Measurements from ENCODE around the gene RNF186. TPM values are rescaled to one million over a fixed set of nuclear protein-coding genes. Genes with fewer than 3 reads are reported as not detected.

The RNF186 gene
- polyA plus RNA-seq, 1 donor from 2014 or later: not detected

GRCh38 chr1:19768353-19769210 is 46.5 kb downstream of the RNF186 start:
- Histone ChIP-seq H3F3A (ENCODE audit: insufficient read depth, low read length, poor library complexity, severe bottlenecking) (no peaks in the 10 kb centered on the region), H3K4me2 (ENCODE audit: low read length) (no peak overlapping the region), H3K27ac (ENCODE audit: low read length) (no peak overlapping the region), H3K9me2 (ENCODE audit: insufficient read depth, low read length) (no peaks in the 10 kb centered on the region), H3K27me3 (ENCODE audit: insufficient read depth, low read depth, low read length) (no peaks in the 10 kb centered on the region), H4K20me1 (ENCODE audit: insufficient read depth) (no peaks in the 10 kb centered on the region), H3K9ac (ENCODE audit: low read length) (no peak overlapping the region), H3K36me3 (ENCODE audit: insufficient read depth, low read length) (no peaks in the 10 kb centered on the region), H2AFZ (ENCODE audit: low read depth, low read length) (no peak overlapping the region), H3K9me3 (ENCODE audit: low read length) (no peaks in the 10 kb centered on the region), H3K79me2 (replicated peaks; ENCODE audit: insufficient read depth, low read length) (no peaks in the 10 kb centered on the region), H3K4me3 (ENCODE audit: low read length) (no peak overlapping the region)
- TF ChIP-seq CTCF (IDR thresholded peaks at IDR 0.05; ENCODE audit: poor library complexity, severe bottlenecking) (no peak), MXI1 (conservative IDR thresholded peaks at IDR 0.05; ENCODE audit: poor library complexity, severe bottlenecking) (no peak), EZH2 (IDR thresholded peaks at IDR 0.05; ENCODE audit: borderline replicate concordance, insufficient read depth, low read length, poor library complexity, severe bottlenecking) (no peak), SMC3 (conservative IDR thresholded peaks at IDR 0.05; ENCODE audit: poor library complexity) (no peak), TAF1 (IDR thresholded peaks at IDR 0.05; ENCODE audit: low read depth) (no peak), REST (IDR thresholded peaks at IDR 0.05; ENCODE audit: borderline replicate concordance) (no peak), POLR2AphosphoS5 (IDR thresholded peaks at IDR 0.05) (no peak), EP300 (conservative IDR thresholded peaks at IDR 0.05; ENCODE audit: poor library complexity, severe bottlenecking) (no peak), RAD21 (conservative IDR thresholded peaks at IDR 0.05) (no peak)

GRCh38 chr1:19765623-19766022 is 49.5 kb downstream of the RNF186 start:
- H3K27me3 ChIP-seq (ENCODE audit: insufficient read depth, low read depth, low read length): no peaks in the 10 kb centered on the region
- no peaks in the 10 kb centered on the region for H4K20me1 ChIP-seq (ENCODE audit: insufficient read depth)
- no peaks in the 10 kb centered on the region for H3K9me2 ChIP-seq (ENCODE audit: insufficient read depth, low read length)
- no peak overlapping the region for H3K9ac ChIP-seq (ENCODE audit: low read length)
- no peak overlapping the region for H2AFZ ChIP-seq (ENCODE audit: low read depth, low read length)
- H3F3A ChIP-seq (ENCODE audit: insufficient read depth, low read length, poor library complexity, severe bottlenecking): no peaks in the 10 kb centered on the region
- H3K36me3 ChIP-seq (ENCODE audit: insufficient read depth, low read length): no peaks in the 10 kb centered on the region
- no peak overlapping the region for H3K4me3 ChIP-seq (ENCODE audit: low read length)
- TF ChIP-seq RAD21 (conservative IDR thresholded peaks at IDR 0.05) (no peak), EP300 (conservative IDR thresholded peaks at IDR 0.05; ENCODE audit: poor library complexity, severe bottlenecking) (no peak), POLR2AphosphoS5 (IDR thresholded peaks at IDR 0.05) (no peak), REST (IDR thresholded peaks at IDR 0.05; ENCODE audit: borderline replicate concordance) (no peak), EZH2 (IDR thresholded peaks at IDR 0.05; ENCODE audit: borderline replicate concordance, insufficient read depth, low read length, poor library complexity, severe bottlenecking) (no peak), MXI1 (conservative IDR thresholded peaks at IDR 0.05; ENCODE audit: poor library complexity, severe bottlenecking) (no peak), CTCF (IDR thresholded peaks at IDR 0.05; ENCODE audit: poor library complexity, severe bottlenecking) (no peak)
- no peak overlapping the region for H3K27ac ChIP-seq (ENCODE audit: low read length)
- no peaks in the 10 kb centered on the region for H3K9me3 ChIP-seq (ENCODE audit: low read length)
- H3K4me2 ChIP-seq (ENCODE audit: low read length): no peak overlapping the region
- no peaks in the 10 kb centered on the region for H3K79me2 ChIP-seq (replicated peaks; ENCODE audit: insufficient read depth, low read length)

Measured in neural cell (in vitro differentiated cells).